Stomach (tissue), 9 donors: Measurements from ENCODE around the gene PBX3. TPM values are rescaled to one million over a fixed set of nuclear protein-coding genes. Genes with fewer than 3 reads are reported as not detected.

Experiments
- DNase-seq, 2 donors: peaks; one replicate each; pipeline versions ENCODE4 v3.0.0 to v3.0.0-alpha.2; 2013 to 2019
- H3K27ac ChIP-seq, 5 donors: fragments of 200-600 bp in 4 of 5; sonication (generic) in 4 of 5; one replicate each; pipeline ENCODE4 v1.5.1; 2013 to 2019; ENCODE audit warnings: mild to moderate bottlenecking in 1 of 5, moderate library complexity in 1 of 5
- H3K27me3 ChIP-seq, 3 donors: fragments of 200-600 bp; sonication (generic); one replicate each; pipeline ENCODE4 v1.5.1; 2017 to 2019; ENCODE audit warnings: mixed run types in 1 of 3
- H3K36me3 ChIP-seq, 4 donors: fragments of 200-600 bp; sonication (generic); 1 replicate in 3 of 4; 2 replicates in 1 of 4; pipeline ENCODE4 v1.5.1; 2016 to 2019
- H3K4me1 ChIP-seq, 4 donors: fragments of 200-600 bp; sonication (generic); one replicate each; pipeline ENCODE4 v1.5.1; 2016 to 2019
- H3K4me3 ChIP-seq, 4 donors: fragments of 200-600 bp; sonication (generic) in 3 of 4; one replicate each; pipeline ENCODE4 v1.5.1; 2016 to 2019; ENCODE audit warnings: mild to moderate bottlenecking in 1 of 4
- H3K9me3 ChIP-seq, 4 donors: fragments of 200-600 bp; sonication (generic); one replicate each; pipeline ENCODE4 v1.5.1; 2016 to 2019
- CTCF ChIP-seq, 7 experiments: fragments of 450-650 bp in 4 of 7; fragments of 200-600 bp in 3 of 7; sonication (generic) in 3 of 7; IDR thresholded peaks; one replicate each; pipeline ENCODE4 v1.5.1; 2016 to 2019; ENCODE audit warnings: antibody characterized with exemption in 7 of 7, control low read depth in 2 of 7, mild to moderate bottlenecking in 1 of 7
- EP300 ChIP-seq: sonication (generic); formaldehyde crosslinking; IDR thresholded peaks from one replicate; pipeline ENCODE4 v1.6.1; 2017; ENCODE audit warnings: antibody characterized with exemption
- POLR2A ChIP-seq, 4 donors: fragments of 450-650 bp; IDR thresholded peaks; one replicate each; pipeline ENCODE4 v1.6.1; 2016; ENCODE audit warnings: antibody characterized with exemption in 4 of 4, control low read depth in 2 of 4, mild to moderate bottlenecking in 1 of 4, moderate library complexity in 1 of 4
- POLR2AphosphoS5 ChIP-seq, 3 donors: sonication (generic); formaldehyde crosslinking; IDR thresholded peaks; one replicate each; pipeline ENCODE4 v1.6.1; 2016; ENCODE audit warnings: antibody characterized with exemption in 3 of 3
- WGBS, 5 donors: extraction: QIAGEN DNeasy Blood & Tissue Kit in 3 of 5; methylation state at CpG; one replicate each; pipeline versions ENCODE4 v1.1.5 to v1.1.7; 2013 to 2018; 5-methylcytosine and 5-hydroxymethylcytosine counted together
- intact Hi-C: fragments of 100-400 bp; cut with DNase I; formaldehyde crosslinking; loops from one replicate; pipeline ENCODE4 v1.15.1; 2023; ENCODE audit warnings: low total_unique reads
- polyA plus RNA-seq, 3 donors: library from polyadenylated mRNA; stranded (reverse); fragments of 200-250 nt; gene quantifications; one replicate each; pipeline ENCODE4 v1.2.3, GENCODE V29; 2013
- total RNA-seq, 5 donors: library from RNA; depleted of rRNA; stranded (reverse); fragments of >200 nt; gene quantifications; one replicate each; pipeline versions ENCODE4 v1.1.0 to v1.2.3, GENCODE V29; 2014 to 2016
- donor health status: healthy with polysubstance abuse.
- donor health status: Bipolar disorder and iron deficiency.
- donor health status: healthy.

Gene PBX3
- total and polyA plus RNA-seq, 8 donors = 9.3 to 59.1 (median 16.2) TPM

GRCh38 chr9:125990186-125990792, 243.1 kb downstream of the PBX3 start:
- WGBS, 5 donors = 89 to 95% (median 92%) methylated on average over 16 of the region's 16 CpGs
- Histone ChIP-seq H3K4me1 (no peaks in the 10 kb centered on the region), H3K36me3 (no peaks in the 10 kb centered on the region), H3K27me3 (no peaks in the 10 kb centered on the region), H3K27ac (no peak overlapping the region), H3K4me3 (no peak overlapping the region), H3K9me3 (no peaks in the 10 kb centered on the region)
- DNase-seq = no peak
- no peak for TF ChIP-seq POLR2AphosphoS5 (IDR thresholded peaks at IDR 0.05)
- no peak for TF ChIP-seq POLR2A (IDR thresholded peaks at IDR 0.05)
- no peak for TF ChIP-seq CTCF (IDR thresholded peaks at IDR 0.05)
- no peak for TF ChIP-seq EP300
- intact Hi-C loops = no loop called here

- Histone ChIP-seq H3K4me1 (no peaks in the 10 kb centered on the region), H3K27me3 (no peaks in the 10 kb centered on the region), H3K4me3 (no peak overlapping the region), H3K27ac (no peak overlapping the region), H3K9me3 (no peaks in the 10 kb centered on the region), H3K36me3 (no peaks in the 10 kb centered on the region)
- TF ChIP-seq POLR2AphosphoS5 (IDR thresholded peaks at IDR 0.05) = no peak
- TF ChIP-seq EP300 = no peak
- no peak for TF ChIP-seq CTCF (IDR thresholded peaks at IDR 0.05)
- TF ChIP-seq POLR2A (IDR thresholded peaks at IDR 0.05) = no peak
- intact Hi-C loops = no loop called here
- no peak for DNase-seq
- WGBS, 5 donors = 44 to 58% (median 50%) methylated on average over 12 of the region's 12 CpGs
Measured at GRCh38 chr9:125990793-125991220, 243.6 kb downstream of the PBX3 start.

GRCh38 chr9:125991886-125992529, 244.8 kb downstream of the PBX3 start:
- H3K4me3 ChIP-seq = no peak overlapping the region
- TF ChIP-seq POLR2AphosphoS5 (IDR thresholded peaks at IDR 0.05) (no peak), POLR2A (IDR thresholded peaks at IDR 0.05) (no peak), EP300 (no peak), CTCF (IDR thresholded peaks at IDR 0.05) (no peak)
- no peaks in the 10 kb centered on the region for H3K4me1 ChIP-seq
- H3K27me3 ChIP-seq = peaks cover 0 to 6% (median 0%) of the 10 kb centered on the region in 3 donors
- H3K9me3 ChIP-seq = no peaks in the 10 kb centered on the region
- intact Hi-C loops = no loop called here
- no peak for DNase-seq
- H3K36me3 ChIP-seq = no peaks in the 10 kb centered on the region
- WGBS, 5 donors = 84 to 88% (median 86%) methylated on average over 11 of the region's 11 CpGs
- H3K27ac ChIP-seq = no peak overlapping the region

- TF ChIP-seq POLR2AphosphoS5 (IDR thresholded peaks at IDR 0.05) = no peak
- TF ChIP-seq CTCF (IDR thresholded peaks at IDR 0.05) = no peak
- TF ChIP-seq POLR2A (IDR thresholded peaks at IDR 0.05) = no peak
- TF ChIP-seq EP300 = no peak
- no peak for DNase-seq
- 71 to 81% (median 77%) methylated on average over 6 to 8 of the region's 8 CpGs for WGBS, 5 donors
- H3K4me3 ChIP-seq = no peak overlapping the region
- H3K4me1 ChIP-seq = no peaks in the 10 kb centered on the region
- peaks cover 0 to 6% (median 0%) of the 10 kb centered on the region in 3 donors for H3K27me3 ChIP-seq
- intact Hi-C loops = no loop called here
- H3K27ac ChIP-seq = no peak overlapping the region
- H3K36me3 ChIP-seq = no peaks in the 10 kb centered on the region
- H3K9me3 ChIP-seq = no peaks in the 10 kb centered on the region
Measured at GRCh38 chr9:125992557-125992956, 245.4 kb downstream of the PBX3 start.
